Measurements from ENCODE around the gene FAM131A.

- TF ChIP-seq POLR2AphosphoS5 (IDR thresholded peaks at IDR 0.05; ENCODE audit: low read depth, low read length) (no peak), POLR2A (IDR thresholded peaks at IDR 0.05; ENCODE audit: low read depth, low read length) (no peak), TAF1 (IDR thresholded peaks at IDR 0.05; ENCODE audit: borderline replicate concordance, low read depth, low read length) (no peak)
These were observed 31.8 kb upstream of the FAM131A start for GRCh38 chr3:184305577-184305976.

Measured in GM12892 (cell line).